ENCODE results near the gene ASPA.

ASPA gene

GRCh38 chr17:3528880-3529511, 53.2 kb downstream of the ASPA start:
- Histone ChIP-seq H3K27me3 (replicated peaks; ENCODE audit: control insufficient read depth, insufficient read depth, low read length) (no peaks in the 10 kb centered on the region), H3K4me3 (replicated peaks; ENCODE audit: low read depth, low read length) (no peak overlapping the region), H3K36me3 (ENCODE audit: control insufficient read depth, insufficient read depth, low read length) (no peaks in the 10 kb centered on the region; the same call in 1 of the 2 replicates)
- no peak for DNase-seq (ENCODE audit: extremely low read depth, insufficient read length)
- no peak for TF ChIP-seq CTCF (IDR thresholded peaks at IDR 0.05; ENCODE audit: insufficient read depth, low read length, poor library complexity, severe bottlenecking)

GRCh38 chr17:3529817-3530741, 54.3 kb downstream of the ASPA start:
- no peak for TF ChIP-seq CTCF (IDR thresholded peaks at IDR 0.05; ENCODE audit: insufficient read depth, low read length, poor library complexity, severe bottlenecking)
- Histone ChIP-seq H3K27me3 (replicated peaks; ENCODE audit: control insufficient read depth, insufficient read depth, low read length) (no peaks in the 10 kb centered on the region), H3K4me3 (replicated peaks; ENCODE audit: low read depth, low read length) (no peak overlapping the region), H3K36me3 (ENCODE audit: control insufficient read depth, insufficient read depth, low read length) (no peaks in the 10 kb centered on the region; the same call in 1 of the 2 replicates)
- DNase-seq (ENCODE audit: extremely low read depth, insufficient read length): no peak

- no peak for DNase-seq (ENCODE audit: extremely low read depth, insufficient read length)
- Histone ChIP-seq H3K27me3 (replicated peaks; ENCODE audit: control insufficient read depth, insufficient read depth, low read length) (no peaks in the 10 kb centered on the region), H3K36me3 (ENCODE audit: control insufficient read depth, insufficient read depth, low read length) (no peaks in the 10 kb centered on the region; the same call in 1 of the 2 replicates), H3K4me3 (replicated peaks; ENCODE audit: low read depth, low read length) (no peak overlapping the region)
- no peak for TF ChIP-seq CTCF (IDR thresholded peaks at IDR 0.05; ENCODE audit: insufficient read depth, low read length, poor library complexity, severe bottlenecking)
Measured at GRCh38 chr17:3531266-3532101, 55.7 kb downstream of the ASPA start.

- H3K27me3 ChIP-seq (replicated peaks; ENCODE audit: control insufficient read depth, insufficient read depth, low read length): no peaks in the 10 kb centered on the region
- no peak overlapping the region for H3K4me3 ChIP-seq (replicated peaks; ENCODE audit: low read depth, low read length)
- TF ChIP-seq CTCF (IDR thresholded peaks at IDR 0.05; ENCODE audit: insufficient read depth, low read length, poor library complexity, severe bottlenecking): no peak
Measured at GRCh38 chr17:3532106-3532858, 56.5 kb downstream of the ASPA start.

GRCh38 chr17:3532859-3533142, 57.0 kb downstream of the ASPA start:
- no peak for TF ChIP-seq CTCF (IDR thresholded peaks at IDR 0.05; ENCODE audit: insufficient read depth, low read length, poor library complexity, severe bottlenecking)
- no peaks in the 10 kb centered on the region for H3K27me3 ChIP-seq (replicated peaks; ENCODE audit: control insufficient read depth, insufficient read depth, low read length)
- H3K36me3 ChIP-seq (ENCODE audit: control insufficient read depth, insufficient read depth, low read length): no peaks in the 10 kb centered on the region; the same call in 1 of the 2 replicates
- no peak for DNase-seq (ENCODE audit: extremely low read depth, insufficient read length)
- no peak overlapping the region for H3K4me3 ChIP-seq (replicated peaks; ENCODE audit: low read depth, low read length)

More at GRCh38 chr17:3532106-3532858, 56.5 kb downstream of the ASPA start:
- no peak for DNase-seq (ENCODE audit: extremely low read depth, insufficient read length)
- no peaks in the 10 kb centered on the region; the same call in 1 of the 2 replicates for H3K36me3 ChIP-seq (ENCODE audit: control insufficient read depth, insufficient read depth, low read length)
